GM12873 (cell line): Measurements from ENCODE around the gene FRMD4A.

Experiments
- TF ChIP-seq, protein P1 (sequence below): IDR thresholded peaks from 2 replicates; pipeline ENCODE4 v1.5.1; 2012; ENCODE audit warnings: low read depth, mild to moderate bottlenecking, moderate library complexity, low read length, control low read depth; ENCODE audit not compliant: insufficient read depth; ENCODE audit errors: missing control alignments

FRMD4A gene

GRCh38 chr10:14371581-14371980, 40.9 kb upstream of the FRMD4A start:
- TF ChIP-seq, protein P1, sequence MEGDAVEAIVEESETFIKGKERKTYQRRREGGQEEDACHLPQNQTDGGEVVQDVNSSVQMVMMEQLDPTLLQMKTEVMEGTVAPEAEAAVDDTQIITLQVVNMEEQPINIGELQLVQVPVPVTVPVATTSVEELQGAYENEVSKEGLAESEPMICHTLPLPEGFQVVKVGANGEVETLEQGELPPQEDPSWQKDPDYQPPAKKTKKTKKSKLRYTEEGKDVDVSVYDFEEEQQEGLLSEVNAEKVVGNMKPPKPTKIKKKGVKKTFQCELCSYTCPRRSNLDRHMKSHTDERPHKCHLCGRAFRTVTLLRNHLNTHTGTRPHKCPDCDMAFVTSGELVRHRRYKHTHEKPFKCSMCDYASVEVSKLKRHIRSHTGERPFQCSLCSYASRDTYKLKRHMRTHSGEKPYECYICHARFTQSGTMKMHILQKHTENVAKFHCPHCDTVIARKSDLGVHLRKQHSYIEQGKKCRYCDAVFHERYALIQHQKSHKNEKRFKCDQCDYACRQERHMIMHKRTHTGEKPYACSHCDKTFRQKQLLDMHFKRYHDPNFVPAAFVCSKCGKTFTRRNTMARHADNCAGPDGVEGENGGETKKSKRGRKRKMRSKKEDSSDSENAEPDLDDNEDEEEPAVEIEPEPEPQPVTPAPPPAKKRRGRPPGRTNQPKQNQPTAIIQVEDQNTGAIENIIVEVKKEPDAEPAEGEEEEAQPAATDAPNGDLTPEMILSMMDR, result no peak

DNA sequence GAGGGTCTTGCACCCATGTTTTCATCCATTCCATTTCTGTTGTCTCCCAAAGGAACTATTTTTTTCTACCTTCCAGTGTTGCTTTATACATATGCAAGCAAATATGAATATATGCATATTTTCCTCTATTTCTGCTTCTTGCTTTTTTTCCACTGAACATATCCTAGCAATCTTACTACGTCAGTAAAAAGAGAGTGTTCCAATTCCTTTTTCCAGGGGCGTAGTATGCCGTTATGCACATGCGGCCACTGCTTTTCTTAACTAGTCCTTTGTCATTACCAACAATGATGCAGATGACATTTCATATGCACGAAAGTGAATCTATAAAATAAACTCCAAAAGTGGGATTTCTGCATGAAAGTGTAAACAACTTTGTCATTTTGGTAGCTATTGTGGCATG, 40.2 kb upstream of the FRMD4A start:
- TF ChIP-seq, protein P1, result no peak

- TF ChIP-seq, protein P1, result no peak
Measured at GRCh38 chr10:14369906-14370305, 39.2 kb upstream of the FRMD4A start.

DNA sequence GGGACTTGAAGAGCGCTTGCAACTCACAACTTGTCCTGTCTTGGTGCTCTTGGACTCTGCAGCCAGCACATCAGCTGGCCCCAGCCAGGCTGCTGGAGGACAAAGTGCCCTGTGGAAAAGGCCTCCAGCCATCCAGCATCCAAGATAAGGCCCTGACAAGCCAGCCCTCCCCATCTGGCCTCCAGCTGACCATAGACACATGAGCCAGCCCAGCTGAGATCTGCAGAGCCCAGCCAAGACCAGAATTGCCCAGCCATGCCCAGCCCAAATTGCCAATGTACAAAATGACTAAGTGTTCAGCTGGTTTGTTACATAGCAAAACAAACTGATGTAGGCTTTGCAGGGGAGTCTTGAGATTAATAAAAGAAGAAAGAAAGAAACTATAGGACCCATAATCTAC, 36.0 kb upstream of the FRMD4A start:
- TF ChIP-seq, protein P1, result no peak

- TF ChIP-seq, protein P1, result no peak
Measured at GRCh38 chr10:14365266-14365665, 34.5 kb upstream of the FRMD4A start.

DNA sequence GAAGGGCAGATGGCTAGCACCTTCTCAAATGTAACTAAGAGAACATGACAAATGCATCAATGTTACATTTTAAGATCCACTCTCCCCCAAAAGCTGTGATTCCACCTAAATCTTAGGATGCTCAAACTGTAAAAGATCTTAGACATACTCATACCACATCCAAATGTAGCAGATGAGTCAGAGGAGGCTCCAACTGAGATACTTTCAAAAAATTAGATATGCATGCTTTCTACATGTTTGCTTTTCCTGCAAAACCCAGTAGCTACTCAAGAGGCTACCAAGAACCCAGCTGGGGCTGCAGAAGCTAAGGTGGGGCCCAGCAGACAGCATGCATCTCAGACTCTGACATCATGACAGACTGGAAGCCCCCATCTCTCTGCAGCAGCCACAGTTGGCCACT, 31.4 kb upstream of the FRMD4A start:
- TF ChIP-seq, protein P1, result no peak

- TF ChIP-seq, protein P1, result no peak
Measured at GRCh38 chr10:14360961-14361360, 30.2 kb upstream of the FRMD4A start.
